Calu3 (cell line): ENCODE data around the gene TMPRSS15. TPM values are rescaled to one million over a fixed set of nuclear protein-coding genes. Genes with fewer than 3 reads are reported as not detected.

Experiments used
- BruUV-seq: library from RNA; stranded (reverse); fragments of 400-500 nt; replicated peaks from 2 replicates; lab custom pipeline; 2021; lab: Mats Ljungman, UMichigan
- CTCF ChIA-PET: fragments of 300-600 bp; sonication (Branson Sonifier 250); formaldehyde crosslinking; loops from one replicate; lab custom pipeline; 2022; ENCODE audit warnings: antibody characterized with exemption; lab: Charles Lee
- DNase-seq: peaks from one replicate; pipeline ENCODE4 v3.0.0; 2022
- H3K27ac Mint-ChIP-seq: one replicate; pipeline ENCODE4 v1.8.0; 2022; ENCODE audit warnings: mixed read lengths; ENCODE audit not compliant: unreplicated experiment
- H3K27me3 Mint-ChIP-seq: one replicate; pipeline ENCODE4 v1.8.0; 2022; ENCODE audit warnings: mixed read lengths; ENCODE audit not compliant: unreplicated experiment
- H3K36me3 Mint-ChIP-seq: one replicate; pipeline ENCODE4 v1.8.0; 2022; ENCODE audit warnings: mild to moderate bottlenecking, moderate library complexity, mixed read lengths; ENCODE audit not compliant: insufficient read depth, unreplicated experiment
- H3K4me1 Mint-ChIP-seq: one replicate; pipeline ENCODE4 v1.8.0; 2022; ENCODE audit warnings: mild to moderate bottlenecking, low read depth, mixed read lengths; ENCODE audit not compliant: unreplicated experiment
- H3K4me3 Mint-ChIP-seq: one replicate; pipeline ENCODE4 v1.8.0; 2022; ENCODE audit warnings: mild to moderate bottlenecking, low read depth, moderate library complexity, mixed read lengths; ENCODE audit not compliant: unreplicated experiment
- H3K9me3 Mint-ChIP-seq: one replicate; pipeline ENCODE4 v1.8.0; 2022; ENCODE audit warnings: low read depth, mixed read lengths; ENCODE audit not compliant: unreplicated experiment
- CTCF ChIP-seq: fragments of 200-600 bp; IDR thresholded peaks from one replicate; pipeline ENCODE4 v1.8.0; 2022; ENCODE audit warnings: antibody characterized with exemption; ENCODE audit not compliant: unreplicated experiment
- intact Hi-C: fragments of 100-400 bp; cut with micrococcal nuclease; formaldehyde crosslinking; loops from one replicate; pipeline ENCODE4 v1.10.0; 2022; ENCODE audit not compliant: unreplicated experiment
- total RNA-seq: library from RNA; stranded (reverse); gene quantifications from 2 replicates; pipeline ENCODE4 v1.2.3, GENCODE V29; 2022

TMPRSS15 gene
- total RNA-seq, 1 experiment from 2014 or later = not detected

DNA sequence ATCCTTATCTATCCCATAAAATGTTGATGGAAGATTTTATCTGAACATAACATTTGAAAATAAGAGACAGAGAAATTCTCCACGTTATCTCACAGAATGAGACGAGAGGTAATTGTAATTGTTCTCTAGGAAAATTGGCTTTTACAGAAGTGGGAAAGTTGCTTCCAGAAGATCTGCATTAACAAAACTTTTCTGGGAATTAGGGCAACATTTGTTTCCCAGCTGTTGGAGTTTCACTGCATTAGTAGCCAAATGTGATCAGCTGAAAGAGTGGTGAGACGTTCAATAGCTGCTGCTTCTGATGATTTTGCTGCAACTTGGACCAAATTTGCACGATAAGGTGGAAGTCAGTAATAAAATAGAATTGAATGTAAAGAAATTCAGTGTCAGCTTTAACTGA is 151.3 kb downstream of the TMPRSS15 start:
- CTCF ChIA-PET = no interaction called here
- TF ChIP-seq CTCF = no peak
- intact Hi-C loops = no loop called here
- Mint-ChIP-seq H3K4me3 (no peak overlapping the region), H3K27ac (no peak overlapping the region), H3K9me3 (peaks cover 3% of the 10 kb centered on the region), H3K27me3 (no peaks in the 10 kb centered on the region), H3K4me1 (no peaks in the 10 kb centered on the region), H3K36me3 (peaks cover 5% of the 10 kb centered on the region)
- no peak for DNase-seq
- no TSS peak for BruUV-seq

DNA sequence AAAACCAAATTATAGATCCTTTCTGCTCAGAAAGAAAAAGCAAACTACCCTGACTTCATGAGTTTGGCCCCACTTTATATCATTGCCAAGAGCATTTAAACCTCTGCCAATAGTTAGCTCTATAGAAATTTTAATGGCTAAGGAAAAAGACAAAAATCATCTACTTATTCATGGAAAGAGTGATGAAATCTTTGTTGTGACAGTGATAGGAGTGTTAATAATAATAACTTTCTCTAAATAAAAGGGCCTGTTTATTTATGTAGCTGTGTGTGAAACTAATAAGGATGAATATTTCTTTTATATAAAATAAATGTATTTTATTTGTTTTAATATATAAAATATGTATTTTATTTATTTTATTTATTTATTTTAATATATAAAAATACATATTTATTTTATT is 152.5 kb downstream of the TMPRSS15 start:
- H3K4me1 Mint-ChIP-seq = no peaks in the 10 kb centered on the region
- H3K36me3 Mint-ChIP-seq = peaks cover 5% of the 10 kb centered on the region
- no TSS peak for BruUV-seq
- H3K9me3 Mint-ChIP-seq = peaks cover 3% of the 10 kb centered on the region
- H3K27me3 Mint-ChIP-seq = no peaks in the 10 kb centered on the region
- TF ChIP-seq CTCF = no peak
- DNase-seq = no peak
- H3K4me3 Mint-ChIP-seq = no peak overlapping the region
- no peak overlapping the region for H3K27ac Mint-ChIP-seq
- CTCF ChIA-PET = no interaction called here
- intact Hi-C loops = no loop called here

DNA sequence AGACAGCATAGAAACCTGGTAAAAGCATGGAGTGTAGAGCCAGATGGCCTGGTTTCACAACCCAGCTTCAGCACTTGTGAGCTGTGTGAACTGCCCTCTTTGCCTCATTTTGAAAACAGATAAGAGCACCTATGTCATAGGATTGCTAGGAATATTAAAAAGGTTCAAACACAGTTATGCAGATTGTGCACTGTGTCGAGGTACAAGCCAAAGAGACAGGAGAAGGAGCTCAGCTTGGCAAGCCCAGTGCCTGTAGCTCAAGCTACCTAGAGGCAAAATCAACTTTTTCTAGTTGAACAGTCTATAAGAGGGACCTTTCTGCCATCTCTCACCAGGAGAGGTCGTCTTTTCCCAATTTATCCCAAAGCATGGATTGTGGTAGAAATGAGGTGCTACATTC is 153.9 kb downstream of the TMPRSS15 start:
- no peak for DNase-seq
- intact Hi-C loops = no loop called here
- Mint-ChIP-seq H3K4me1 (no peaks in the 10 kb centered on the region), H3K9me3 (peaks cover 3% of the 10 kb centered on the region), H3K27me3 (no peaks in the 10 kb centered on the region), H3K4me3 (no peak overlapping the region), H3K36me3 (peaks cover 5% of the 10 kb centered on the region), H3K27ac (no peak overlapping the region)
- CTCF ChIA-PET = no interaction called here
- BruUV-seq = no TSS peak
- TF ChIP-seq CTCF = no peak

DNA sequence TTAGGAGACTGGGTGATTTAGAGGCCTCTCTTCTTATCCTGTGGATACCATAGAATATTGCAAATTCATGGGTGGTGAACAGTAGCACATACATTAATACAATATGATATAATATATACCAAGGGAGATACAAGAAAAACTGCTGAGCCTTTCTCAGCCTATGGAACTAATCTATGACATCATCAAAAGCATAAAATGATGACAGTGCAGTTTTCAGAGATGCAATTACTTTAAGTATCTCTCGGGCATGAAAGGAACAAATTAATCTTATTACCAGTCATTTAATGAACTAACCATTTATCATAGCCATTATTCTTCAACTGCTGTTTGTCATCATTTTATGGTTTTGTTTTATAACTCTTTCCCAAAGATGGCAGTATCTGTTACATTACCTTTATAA is 155.4 kb downstream of the TMPRSS15 start:
- Mint-ChIP-seq H3K4me3 (no peak overlapping the region), H3K27ac (no peak overlapping the region), H3K36me3 (peaks cover 5% of the 10 kb centered on the region), H3K4me1 (no peaks in the 10 kb centered on the region), H3K9me3 (peaks cover 6% of the 10 kb centered on the region), H3K27me3 (no peaks in the 10 kb centered on the region)
- TF ChIP-seq CTCF = no peak
- intact Hi-C loops = no loop called here
- BruUV-seq = no TSS peak
- CTCF ChIA-PET = no interaction called here
- DNase-seq = no peak
